IPS DF 6.9 (cell line): ENCODE measurements around the gene TBC1D7.
A peak's percentile ranks its signal among the peaks of the same experiment; 100 is the strongest.
"Not testable (repeated sequence)": the region's sequence is repeated elsewhere in the genome, so short reads cannot be mapped to it uniquely, and the experiment has no call there.

Experiments
- DNase-seq: peaks from one replicate; pipeline ENCODE4 v3.0.0-alpha.2; 2013; ENCODE audit warnings: low read depth, low spot score
- H3K27ac ChIP-seq: one replicate; pipeline ENCODE4 v1.5.1; 2013; ENCODE audit warnings: low read length, control low read depth
- H3K27me3 ChIP-seq: 2 replicates; pipeline ENCODE4 v1.6.1; 2013; ENCODE audit warnings: mild to moderate bottlenecking, low read length; ENCODE audit not compliant: control insufficient read depth, insufficient read depth
- H3K36me3 ChIP-seq: 2 replicates; pipeline ENCODE4 v1.6.1; 2013; ENCODE audit warnings: low read length; ENCODE audit not compliant: control insufficient read depth, insufficient read depth
- H3K4me1 ChIP-seq: 2 replicates; pipeline ENCODE4 v1.6.1; 2013; ENCODE audit warnings: low read length; ENCODE audit not compliant: control insufficient read depth, insufficient read depth
- H3K4me3 ChIP-seq: 2 replicates; pipeline ENCODE4 v1.5.1; 2013; ENCODE audit warnings: mild to moderate bottlenecking, low read length
- H3K9me3 ChIP-seq: 2 replicates; pipeline ENCODE4 v1.6.1; 2013; ENCODE audit warnings: low read length, inconsistent platforms; ENCODE audit not compliant: control insufficient read depth, insufficient read depth
- WGBS: extraction: QIAGEN DNeasy Blood & Tissue Kit; methylation state at CpG from one replicate; pipeline ENCODE4 v1.1.7; 2013; ENCODE audit warnings: mixed read lengths, missing lambda C conversion rate; ENCODE audit not compliant: insufficient read length, insufficient coverage; 5-methylcytosine and 5-hydroxymethylcytosine counted together

Gene TBC1D7

GRCh38 chr6:13342414-13343019 lies 14.2 kb upstream of the TBC1D7 start:
- no CpG with 5 or more reads among the region's 5 CpGs for WGBS
- Histone ChIP-seq H3K9me3 (no peaks in the 10 kb centered on the region), H3K36me3 (no peaks in the 10 kb centered on the region), H3K4me3 (no peak overlapping the region), H3K27me3 (no peaks in the 10 kb centered on the region), H3K4me1 (no peaks in the 10 kb centered on the region), H3K27ac (no peak overlapping the region)
- no peak for DNase-seq

GRCh38 chr6:13339863-13340630 lies 11.7 kb upstream of the TBC1D7 start:
- Histone ChIP-seq H3K9me3 (no peaks in the 10 kb centered on the region), H3K27ac (no peak overlapping the region), H3K4me1 (no peaks in the 10 kb centered on the region; the same call in 1 of the 2 replicates), H3K27me3 (no peaks in the 10 kb centered on the region), H3K4me3 (no peak overlapping the region), H3K36me3 (no peaks in the 10 kb centered on the region)
- DNase-seq, result no peak
- WGBS, result no CpG with 5 or more reads among the region's 8 CpGs

GRCh38 chr6:13338038-13338437 lies 9.7 kb upstream of the TBC1D7 start:
- Histone ChIP-seq H3K27me3 (no peaks in the 10 kb centered on the region), H3K4me1 (no peaks in the 10 kb centered on the region; the same call in 1 of the 2 replicates), H3K27ac (no peak overlapping the region), H3K9me3 (no peaks in the 10 kb centered on the region), H3K36me3 (no peaks in the 10 kb centered on the region), H3K4me3 (no peak overlapping the region)
- DNase-seq, result no peak
- WGBS, result no CpG with 5 or more reads among the region's 5 CpGs

GRCh38 chr6:13336553-13336952 lies 8.2 kb upstream of the TBC1D7 start:
- Histone ChIP-seq H3K27me3 (no peaks in the 10 kb centered on the region), H3K9me3 (no peaks in the 10 kb centered on the region), H3K4me1 (no peaks in the 10 kb centered on the region; the same call in 1 of the 2 replicates), H3K36me3 (no peaks in the 10 kb centered on the region), H3K27ac (no peak overlapping the region), H3K4me3 (no peak overlapping the region)
- WGBS, result no CpG with 5 or more reads among the region's 11 CpGs
- DNase-seq, result peak; percentile 92

- Histone ChIP-seq H3K9me3 (no peaks in the 10 kb centered on the region), H3K4me3 (no peak overlapping the region), H3K36me3 (no peaks in the 10 kb centered on the region), H3K27me3 (no peaks in the 10 kb centered on the region), H3K4me1 (no peaks in the 10 kb centered on the region; the same call in 1 of the 2 replicates), H3K27ac (no peak overlapping the region)
- DNase-seq, result no peak
- no CpG with 5 or more reads among the region's 3 CpGs for WGBS
These were observed 6.6 kb upstream of the TBC1D7 start for GRCh38 chr6:13334953-13335352.

- no peak for DNase-seq
- H3K36me3 ChIP-seq, result no peaks in the 10 kb centered on the region
- H3K4me1 ChIP-seq, result no peaks in the 10 kb centered on the region; the same call in 1 of the 2 replicates
- no peaks in the 10 kb centered on the region for H3K27me3 ChIP-seq
- no peak overlapping the region for H3K27ac ChIP-seq
- no CpG with 5 or more reads among the region's 2 CpGs for WGBS
- H3K4me3 ChIP-seq, result no peak overlapping the region
- H3K9me3 ChIP-seq, result no peaks in the 10 kb centered on the region
These were observed 4.0 kb upstream of the TBC1D7 start for GRCh38 chr6:13332349-13332706.

GRCh38 chr6:13331516-13332348 lies 3.4 kb upstream of the TBC1D7 start:
- Histone ChIP-seq H3K27me3 (no peaks in the 10 kb centered on the region), H3K27ac (no peak overlapping the region), H3K4me3 (no peak overlapping the region), H3K36me3 (no peaks in the 10 kb centered on the region), H3K4me1 (no peaks in the 10 kb centered on the region; the same call in 1 of the 2 replicates), H3K9me3 (no peaks in the 10 kb centered on the region)
- no peak for DNase-seq
- WGBS, result no CpG with 5 or more reads among the region's 13 CpGs

- no peak overlapping the region for H3K27ac ChIP-seq
- H3K4me1 ChIP-seq, result no peaks in the 10 kb centered on the region
- H3K36me3 ChIP-seq, result no peaks in the 10 kb centered on the region; the same call in 1 of the 2 replicates
- H3K9me3 ChIP-seq, result no peaks in the 10 kb centered on the region
- no peak for DNase-seq
- no peaks in the 10 kb centered on the region for H3K27me3 ChIP-seq
- no CpG with 5 or more reads among the region's 2 CpGs for WGBS
- H3K4me3 ChIP-seq, result peak overlapping the region; percentile 72; the same call in 1 of the 2 replicates
These were observed 492 bp upstream of the TBC1D7 start for GRCh38 chr6:13328875-13329183.

GRCh38 chr6:13327691-13328075 lies 654 bp downstream of the TBC1D7 start:
- Histone ChIP-seq H3K4me1 (no peaks in the 10 kb centered on the region), H3K27ac (no peak overlapping the region), H3K9me3 (no peaks in the 10 kb centered on the region), H3K27me3 (no peaks in the 10 kb centered on the region), H3K4me3 (peak overlapping the region; percentile 72; the same call in 1 of the 2 replicates), H3K36me3 (no peaks in the 10 kb centered on the region; the same call in 1 of the 2 replicates)
- no peak for DNase-seq
- WGBS, result no CpG with 5 or more reads among the region's 10 CpGs

GRCh38 chr6:13326031-13326586 lies 2.2 kb downstream of the TBC1D7 start:
- not testable (repeated sequence) for H3K36me3 ChIP-seq, H3K4me1 ChIP-seq, H3K9me3 ChIP-seq, H3K27me3 ChIP-seq, DNase-seq, H3K4me3 ChIP-seq, H3K27ac ChIP-seq
- WGBS, result no CpG with 5 or more reads among the region's 3 CpGs
